Breast epithelium (tissue), 4 donors: ENCODE data around the gene GOLGA6L10. TPM values are rescaled to one million over a fixed set of nuclear protein-coding genes. Genes with fewer than 3 reads are reported as not detected.
A peak's percentile ranks its signal among the peaks of the same experiment; 100 is the strongest.
"Not testable (repeated sequence)": the region's sequence is repeated elsewhere in the genome, so short reads cannot be mapped to it uniquely, and the experiment has no call there.

ENCODE experiments used
- DNase-seq, 2 donors: peaks; one replicate each; pipeline ENCODE4 v3.0.0-alpha.2; 2019; ENCODE audit warnings: low spot score in 2 of 2
- H3K27ac ChIP-seq, 2 donors: fragments of 200-600 bp; sonication (generic) in 1 of 2; one replicate each; pipeline ENCODE4 v1.5.1; 2016 to 2019; ENCODE audit warnings: mild to moderate bottlenecking in 1 of 2
- H3K27me3 ChIP-seq, 2 donors: fragments of 200-600 bp; sonication (generic) in 1 of 2; one replicate each; pipeline versions ENCODE4 v1.5.1 to v1.6.0; 2017 to 2019; ENCODE audit warnings: control low read depth in 1 of 2, mild to moderate bottlenecking in 1 of 2
- H3K36me3 ChIP-seq: fragments of 200-600 bp; one replicate; pipeline ENCODE4 v1.5.1; 2019
- H3K4me1 ChIP-seq, 2 donors: fragments of 200-600 bp; sonication (generic); one replicate each; pipeline ENCODE4 v1.5.1; 2016 to 2019; ENCODE audit warnings: control low read depth in 1 of 2
- H3K4me3 ChIP-seq, 3 donors: fragments of 200-600 bp; sonication (generic); 1 replicate in 2 of 3; 2 replicates in 1 of 3; pipeline ENCODE4 v1.5.1; 2016 to 2019; ENCODE audit warnings: mild to moderate bottlenecking in 3 of 3, moderate library complexity in 2 of 3
- H3K9me3 ChIP-seq, 2 donors: fragments of 200-600 bp; sonication (generic) in 1 of 2; one replicate each; pipeline ENCODE4 v1.5.1; 2016 to 2019; ENCODE audit warnings: control low read depth in 1 of 2
- CTCF ChIP-seq, 3 donors: fragments of 450-650 bp; IDR thresholded peaks; one replicate each; pipeline ENCODE4 v1.5.1; 2016 to 2017; ENCODE audit warnings: antibody characterized with exemption in 3 of 3, mild to moderate bottlenecking in 3 of 3, moderate library complexity in 3 of 3
- POLR2A ChIP-seq: fragments of 450-650 bp; IDR thresholded peaks from one replicate; pipeline ENCODE4 v1.6.1; 2016; ENCODE audit warnings: antibody characterized with exemption, mild to moderate bottlenecking, moderate library complexity
- POLR2AphosphoS5 ChIP-seq, 3 donors: sonication (generic); formaldehyde crosslinking; IDR thresholded peaks; one replicate each; pipeline ENCODE4 v1.6.1; 2017; ENCODE audit warnings: antibody characterized with exemption in 3 of 3
- intact Hi-C: fragments of 100-400 bp; cut with DNase I; formaldehyde crosslinking; loops from one replicate; pipeline ENCODE4 v1.15.1; 2023; ENCODE audit warnings: low total_unique reads
- total RNA-seq, 3 donors: library from RNA; depleted of rRNA; stranded (reverse); fragments of >200 nt; gene quantifications; one replicate each; pipeline ENCODE4 v1.1.0, GENCODE V29; 2016

Gene GOLGA6L10
- total RNA-seq, 3 donors from 2014 or later: 0.48 to 2.6 (median 1.6) TPM

DNA sequence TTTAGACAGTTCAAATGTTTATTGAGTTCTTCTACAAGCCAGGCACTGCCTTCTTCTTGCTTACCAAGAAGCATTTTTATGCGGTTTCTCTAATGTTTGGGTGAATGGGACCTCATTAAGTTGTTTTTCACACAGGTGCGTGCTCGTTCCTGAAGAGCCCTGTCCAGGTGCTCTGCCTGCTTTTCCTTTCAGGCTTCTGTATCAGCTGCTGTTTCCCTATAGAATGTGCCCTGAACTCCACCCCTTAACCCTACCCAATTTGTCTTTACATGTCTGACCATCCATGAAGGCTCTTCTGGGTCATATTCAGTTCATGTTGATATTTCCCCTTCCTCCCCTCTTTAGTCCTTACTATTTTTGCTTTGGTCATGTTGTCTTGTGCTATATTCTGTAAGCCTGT, 22.4 kb upstream of the GOLGA6L10 start:
- Histone ChIP-seq H3K4me1 (no peaks in the 10 kb centered on the region), H3K4me3 (no peak overlapping the region), H3K27me3 (no peaks in the 10 kb centered on the region), H3K27ac (no peak overlapping the region), H3K9me3 (no peaks in the 10 kb centered on the region), H3K36me3 (no peaks in the 10 kb centered on the region)
- no peak for TF ChIP-seq POLR2A
- TF ChIP-seq CTCF (IDR thresholded peaks at IDR 0.05): no peak
- no peak for TF ChIP-seq POLR2AphosphoS5 (IDR thresholded peaks at IDR 0.05)
- no peak for DNase-seq
- intact Hi-C loops: no loop called here

DNA sequence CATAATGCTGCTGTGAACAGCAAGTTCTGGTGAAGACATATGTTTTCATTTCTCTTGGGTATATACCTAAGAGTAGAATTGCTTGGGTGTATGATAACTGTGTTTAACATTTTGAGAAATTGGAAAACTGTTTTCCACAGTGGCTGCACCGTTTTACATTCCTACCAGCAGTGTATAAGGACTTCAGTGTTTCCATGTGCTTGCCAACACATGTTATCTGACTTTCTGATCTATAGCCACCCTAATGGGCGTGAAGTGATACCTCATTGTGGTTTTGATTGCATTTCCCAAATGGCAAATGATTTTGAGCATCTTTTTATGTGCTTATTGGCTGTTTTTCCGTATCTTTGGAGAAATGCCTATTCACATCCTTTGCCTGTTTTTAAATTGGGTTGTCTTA, 18.5 kb upstream of the GOLGA6L10 start:
- H3K36me3 ChIP-seq, H3K4me1 ChIP-seq, intact Hi-C loops, H3K4me3 ChIP-seq, H3K27me3 ChIP-seq, H3K27ac ChIP-seq, DNase-seq, H3K9me3 ChIP-seq: not testable (repeated sequence)

GRCh38 chr15:82365692-82366323, 16.5 kb upstream of the GOLGA6L10 start:
- DNase-seq: peak in 1 of 2 donors; percentile 50
- H3K27me3 ChIP-seq, intact Hi-C loops, H3K27ac ChIP-seq, H3K4me3 ChIP-seq, H3K36me3 ChIP-seq, H3K4me1 ChIP-seq, H3K9me3 ChIP-seq: not testable (repeated sequence)

DNA sequence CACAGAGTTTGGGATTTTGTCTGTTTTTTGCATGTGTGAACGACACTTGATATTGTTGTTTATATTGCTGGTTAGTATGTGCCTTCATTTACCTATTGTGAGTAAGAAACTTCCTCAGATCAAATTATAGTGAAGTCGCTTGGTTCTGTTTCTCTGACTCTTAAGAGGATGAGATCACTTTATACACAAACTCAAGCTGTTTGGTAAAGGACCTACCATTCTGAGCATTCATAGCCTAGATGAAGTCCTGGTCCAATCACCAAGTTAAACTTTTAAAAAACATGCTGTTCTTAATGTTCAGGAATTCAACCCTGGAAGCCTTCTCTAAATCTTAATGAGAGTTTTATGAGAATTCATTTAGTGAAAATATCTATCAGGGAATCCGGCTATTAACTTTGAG, 15.3 kb upstream of the GOLGA6L10 start:
- H3K27ac ChIP-seq, H3K9me3 ChIP-seq, intact Hi-C loops, DNase-seq, H3K27me3 ChIP-seq, H3K4me1 ChIP-seq, H3K36me3 ChIP-seq, H3K4me3 ChIP-seq: not testable (repeated sequence)

GRCh38 chr15:82362790-82363189, 13.5 kb upstream of the GOLGA6L10 start:
- H3K9me3 ChIP-seq, H3K27me3 ChIP-seq, intact Hi-C loops, H3K27ac ChIP-seq, H3K4me3 ChIP-seq, DNase-seq, H3K4me1 ChIP-seq, H3K36me3 ChIP-seq: not testable (repeated sequence)

DNA sequence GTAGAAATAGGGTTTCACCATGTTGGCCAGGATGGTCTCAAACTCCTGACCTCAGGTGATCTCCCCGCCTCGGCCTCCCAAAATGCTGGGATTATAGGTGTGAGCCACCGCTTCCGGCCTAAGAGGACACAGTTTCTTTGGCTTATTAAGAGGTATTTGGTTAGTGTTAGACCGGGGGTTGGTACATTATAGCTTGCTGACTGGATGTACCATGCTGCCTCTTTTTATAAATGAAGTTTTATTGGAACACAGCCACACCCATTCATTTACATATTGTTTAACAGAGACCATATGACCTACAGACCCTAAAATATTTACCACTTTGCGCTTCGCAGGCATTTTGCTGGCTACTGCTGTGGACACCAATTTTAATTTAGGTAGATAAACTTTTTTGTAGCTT, 11.3 kb upstream of the GOLGA6L10 start:
- H3K4me3 ChIP-seq, H3K27me3 ChIP-seq, H3K27ac ChIP-seq, H3K9me3 ChIP-seq, intact Hi-C loops, DNase-seq, H3K36me3 ChIP-seq, H3K4me1 ChIP-seq: not testable (repeated sequence)

DNA sequence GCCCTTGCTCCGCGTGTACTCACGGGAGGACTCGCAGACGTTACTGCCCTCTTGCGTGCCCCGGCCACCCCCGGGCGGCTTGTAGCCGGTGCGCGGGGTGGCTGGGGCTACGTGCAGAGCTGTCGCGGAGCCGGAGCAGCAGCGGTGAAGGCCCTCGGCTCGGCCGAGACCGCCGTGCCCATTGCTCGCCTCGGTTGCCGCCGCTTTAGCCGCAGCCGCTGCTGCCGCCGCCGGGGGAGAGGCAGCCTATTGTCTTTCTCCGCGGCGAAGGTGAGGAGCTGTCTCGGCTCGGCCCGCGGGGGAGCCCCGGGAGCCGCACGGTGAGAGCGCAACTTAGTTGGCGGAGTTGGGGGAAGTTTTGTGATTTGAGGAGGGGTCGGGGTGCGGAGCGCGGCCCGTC, 5.8 kb upstream of the GOLGA6L10 start:
- H3K27ac ChIP-seq, H3K36me3 ChIP-seq, intact Hi-C loops, DNase-seq, H3K27me3 ChIP-seq, H3K4me1 ChIP-seq, H3K9me3 ChIP-seq: not testable (repeated sequence)
- peak overlapping the region in 2 of 3 donors; percentile 40 to 46 for H3K4me3 ChIP-seq

- peak overlapping the region; percentile 27 to 64 (median 45) for H3K4me3 ChIP-seq
- peak overlapping the region; percentile 60 to 65 for H3K27ac ChIP-seq
- intact Hi-C loops, H3K4me1 ChIP-seq, H3K36me3 ChIP-seq, DNase-seq, H3K9me3 ChIP-seq, H3K27me3 ChIP-seq: not testable (repeated sequence)
Measured at GRCh38 chr15:82354546-82354945, 5.3 kb upstream of the GOLGA6L10 start.

GRCh38 chr15:82347645-82348044, 1.6 kb downstream of the GOLGA6L10 start:
- H3K4me3 ChIP-seq, H3K27me3 ChIP-seq, intact Hi-C loops, H3K36me3 ChIP-seq, H3K9me3 ChIP-seq, DNase-seq, H3K27ac ChIP-seq, H3K4me1 ChIP-seq: not testable (repeated sequence)

GRCh38 chr15:82345176-82345575, 4.1 kb downstream of the GOLGA6L10 start:
- H3K4me3 ChIP-seq, H3K27me3 ChIP-seq, H3K9me3 ChIP-seq, intact Hi-C loops, H3K36me3 ChIP-seq, H3K4me1 ChIP-seq, DNase-seq, H3K27ac ChIP-seq: not testable (repeated sequence)

GRCh38 chr15:82344421-82344820, 4.9 kb downstream of the GOLGA6L10 start:
- H3K9me3 ChIP-seq, H3K27ac ChIP-seq, intact Hi-C loops, H3K4me3 ChIP-seq, H3K36me3 ChIP-seq, DNase-seq, H3K4me1 ChIP-seq, H3K27me3 ChIP-seq: not testable (repeated sequence)

DNA sequence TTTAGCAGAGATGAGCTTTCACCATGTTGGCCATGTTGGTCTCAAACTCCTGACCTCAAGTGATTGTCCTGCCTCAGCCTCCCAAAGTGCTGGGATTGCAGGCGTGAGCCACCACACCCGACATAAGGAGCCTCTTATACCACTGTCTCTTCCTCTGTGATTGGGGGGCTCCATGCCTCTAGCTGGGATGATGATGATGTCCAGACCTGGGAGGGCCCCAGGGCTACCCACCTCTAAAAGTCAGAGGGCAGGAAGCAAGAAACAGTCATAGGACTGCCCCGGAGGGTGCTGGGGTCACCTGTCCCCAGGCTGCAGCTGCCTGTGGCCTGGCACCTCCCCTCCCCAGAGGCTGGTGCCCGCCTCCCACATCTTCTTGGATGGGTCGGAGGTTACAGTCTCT, 5.4 kb downstream of the GOLGA6L10 start:
- intact Hi-C loops, H3K4me1 ChIP-seq, H3K27ac ChIP-seq, H3K9me3 ChIP-seq, H3K36me3 ChIP-seq, H3K4me3 ChIP-seq, H3K27me3 ChIP-seq, DNase-seq: not testable (repeated sequence)
